ENCODE measurements around the gene LNX1. TPM values are rescaled to one million over a fixed set of nuclear protein-coding genes. Genes with fewer than 3 reads are reported as not detected.

Gene LNX1
- total and polyA plus RNA-seq, 9 of the 15 experiments (the other 6 are each of a cell fraction or from before 2014, with no cell fraction given): 0.40 to 3.6 (median 2.2) TPM

GRCh38 chr4:53507671-53508286 is 83.5 kb downstream of the LNX1 start (continued):
- TF ChIP-seq, protein P1, sequence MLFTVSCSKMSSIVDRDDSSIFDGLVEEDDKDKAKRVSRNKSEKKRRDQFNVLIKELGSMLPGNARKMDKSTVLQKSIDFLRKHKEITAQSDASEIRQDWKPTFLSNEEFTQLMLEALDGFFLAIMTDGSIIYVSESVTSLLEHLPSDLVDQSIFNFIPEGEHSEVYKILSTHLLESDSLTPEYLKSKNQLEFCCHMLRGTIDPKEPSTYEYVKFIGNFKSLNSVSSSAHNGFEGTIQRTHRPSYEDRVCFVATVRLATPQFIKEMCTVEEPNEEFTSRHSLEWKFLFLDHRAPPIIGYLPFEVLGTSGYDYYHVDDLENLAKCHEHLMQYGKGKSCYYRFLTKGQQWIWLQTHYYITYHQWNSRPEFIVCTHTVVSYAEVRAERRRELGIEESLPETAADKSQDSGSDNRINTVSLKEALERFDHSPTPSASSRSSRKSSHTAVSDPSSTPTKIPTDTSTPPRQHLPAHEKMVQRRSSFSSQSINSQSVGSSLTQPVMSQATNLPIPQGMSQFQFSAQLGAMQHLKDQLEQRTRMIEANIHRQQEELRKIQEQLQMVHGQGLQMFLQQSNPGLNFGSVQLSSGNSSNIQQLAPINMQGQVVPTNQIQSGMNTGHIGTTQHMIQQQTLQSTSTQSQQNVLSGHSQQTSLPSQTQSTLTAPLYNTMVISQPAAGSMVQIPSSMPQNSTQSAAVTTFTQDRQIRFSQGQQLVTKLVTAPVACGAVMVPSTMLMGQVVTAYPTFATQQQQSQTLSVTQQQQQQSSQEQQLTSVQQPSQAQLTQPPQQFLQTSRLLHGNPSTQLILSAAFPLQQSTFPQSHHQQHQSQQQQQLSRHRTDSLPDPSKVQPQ (CRISPR knock-in tag; IDR thresholded peaks at IDR 0.05; ENCODE audit: borderline replicate concordance): no peak
- TF ChIP-seq CEBPZ (IDR thresholded peaks at IDR 0.05; ENCODE audit: borderline replicate concordance, low read depth, low read length): no peak
- TF ChIP-seq USF2 (CRISPR knock-in tag; IDR thresholded peaks at IDR 0.05): no peak
- no peak for TF ChIP-seq NFXL1 (CRISPR knock-in tag; IDR thresholded peaks at IDR 0.05)
- no peak for TF ChIP-seq ATF1 (CRISPR knock-in tag; IDR thresholded peaks at IDR 0.05)
- 0 out of 2 replicates have a peak, but pooled peaks have one; percentile 18 for TF ChIP-seq ATF1 (tag; IDR thresholded peaks at IDR 0.05)
- no peak for TF ChIP-seq ATF2 (CRISPR knock-in tag; IDR thresholded peaks at IDR 0.05)
- TF ChIP-seq, protein P2, sequence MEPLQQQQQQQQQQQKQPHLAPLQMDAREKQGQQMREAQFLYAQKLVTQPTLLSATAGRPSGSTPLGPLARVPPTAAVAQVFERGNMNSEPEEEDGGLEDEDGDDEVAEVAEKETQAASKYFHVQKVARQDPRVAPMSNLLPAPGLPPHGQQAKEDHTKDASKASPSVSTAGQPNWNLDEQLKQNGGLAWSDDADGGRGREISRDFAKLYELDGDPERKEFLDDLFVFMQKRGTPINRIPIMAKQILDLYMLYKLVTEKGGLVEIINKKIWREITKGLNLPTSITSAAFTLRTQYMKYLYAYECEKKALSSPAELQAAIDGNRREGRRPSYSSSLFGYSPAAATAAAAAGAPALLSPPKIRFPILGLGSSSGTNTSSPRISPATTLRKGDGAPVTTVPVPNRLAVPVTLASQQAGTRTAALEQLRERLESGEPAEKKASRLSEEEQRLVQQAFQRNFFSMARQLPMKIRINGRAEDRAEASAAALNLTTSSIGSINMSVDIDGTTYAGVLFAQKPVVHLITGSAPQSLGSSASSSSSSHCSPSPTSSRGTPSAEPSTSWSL (CRISPR knock-in tag; IDR thresholded peaks at IDR 0.05; ENCODE audit: borderline replicate concordance): no peak
- TF ChIP-seq PKNOX1 (IDR thresholded peaks at IDR 0.05): peak; percentile 36; the same call in 1 of the 2 replicates
- TF ChIP-seq NFIX (CRISPR knock-in tag; IDR thresholded peaks at IDR 0.05; ENCODE audit: low read depth): no peak
- no peak for TF ChIP-seq PTBP1 (IDR thresholded peaks at IDR 0.05; ENCODE audit: low read depth, low read length)
- TF ChIP-seq, protein P3, sequence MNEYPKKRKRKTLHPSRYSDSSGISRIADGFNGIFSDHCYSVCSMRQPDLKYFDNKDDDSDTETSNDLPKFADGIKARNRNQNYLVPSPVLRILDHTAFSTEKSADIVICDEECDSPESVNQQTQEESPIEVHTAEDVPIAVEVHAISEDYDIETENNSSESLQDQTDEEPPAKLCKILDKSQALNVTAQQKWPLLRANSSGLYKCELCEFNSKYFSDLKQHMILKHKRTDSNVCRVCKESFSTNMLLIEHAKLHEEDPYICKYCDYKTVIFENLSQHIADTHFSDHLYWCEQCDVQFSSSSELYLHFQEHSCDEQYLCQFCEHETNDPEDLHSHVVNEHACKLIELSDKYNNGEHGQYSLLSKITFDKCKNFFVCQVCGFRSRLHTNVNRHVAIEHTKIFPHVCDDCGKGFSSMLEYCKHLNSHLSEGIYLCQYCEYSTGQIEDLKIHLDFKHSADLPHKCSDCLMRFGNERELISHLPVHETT (CRISPR knock-in tag; conservative IDR thresholded peaks at IDR 0.05 in 1 of 2, IDR thresholded peaks at IDR 0.05 in 1 of 2): peak in 1 of 2 experiments; percentile 69; a peak in 2 of 4 replicates
- no peak for TF ChIP-seq PHF20 (IDR thresholded peaks at IDR 0.05; ENCODE audit: partially characterized antibody)
- no peak for TF ChIP-seq ZNF444 (CRISPR knock-in tag; IDR thresholded peaks at IDR 0.05)
